ENCODE results near the gene FDX1. TPM values are rescaled to one million over a fixed set of nuclear protein-coding genes. Genes with fewer than 3 reads are reported as not detected.
"Not testable (repeated sequence)": the region's sequence is repeated elsewhere in the genome, so short reads cannot be mapped to it uniquely, and the experiment has no call there.

The FDX1 gene
- total RNA-seq = 10 to 100 TPM in 4 of 5 donors, 1 to 10 TPM in 1; 9.1 to 12.5 (median 10.1) TPM
- 13.0 TPM for total RNA-seq (2013)
- 21.2 to 69.8 (median 33.1) reads per million in 29 experiments for total RNA-seq

GRCh38 chr11:110429731-110430266, at the start of gene FDX1:
FDX1 (plus strand) TSS chr11:110429948; CDS start chr11:110430121, 173 bp downstream.
- ChIA-PET CTCF (interaction anchor here (0.6 to 7.6 kb wide), 12 partner anchors 8 to 1849 kb away, joined by 3 to 119 read pairs (median 4); no protein-coding TSS in a partner anchor), POLR2A (interaction anchor here (0.9 to 1.1 kb wide), 2 partner anchors 16 kb away, joined by 3 to 6 read pairs; no protein-coding TSS in a partner anchor)
- Mint-ChIP-seq H3K36me3 (no peaks in the 10 kb centered on the region), H3K4me1 (peaks cover 45 to 53% (median 45%) of the 10 kb centered on the region in 3 donors), H3K4me3 (peak within 1 kb of the TSS; percentile 97 to 100 (median 98)), H3K27ac (peak within 1 kb of the TSS; percentile 96 to 97), H3K9me3 (no peaks in the 10 kb centered on the region), H3K27me3 (no peaks in the 10 kb centered on the region)
- Histone ChIP-seq H3K36me3 (ENCODE audit: control insufficient read depth in 2 of 2, extremely low read depth in 1 of 2, insufficient read depth in 1 of 2, low read length in 1 of 2) (no peaks in the 10 kb centered on the region), H3K9me3 (no peaks in the 10 kb centered on the region), H3K4me3 (ENCODE audit: control insufficient read depth in 1 of 2, extremely low read depth in 1 of 2, low read length in 1 of 2) (peak within 1 kb of the TSS; percentile 68 to 88), H3K27me3 (replicated peaks in 1 of 2; ENCODE audit: control insufficient read depth in 2 of 2, extremely low read depth in 1 of 2, insufficient read depth in 2 of 2, low read length in 1 of 2) (no peaks in the 10 kb centered on the region), H3K27ac (ENCODE audit: low read length) (peak within 1 kb of the TSS; percentile 69), H3K4me1 (ENCODE audit: control insufficient read depth in 1 of 2, extremely low read depth in 1 of 2, insufficient read depth in 2 of 2, low read length in 2 of 2) (peaks cover 19 to 25% of the 10 kb centered on the region in 2 experiments)
- DNase-seq = peak; percentile 57 to 87 (median 68)
- ATAC-seq (replicated peaks in 1 of 4) = peak; percentile 84 to 88 (median 84)
- under 1% methylated on average over 63 of the region's 65 CpGs for WGBS (ENCODE audit: insufficient coverage)

- DNase-seq = no peak
- Mint-ChIP-seq H3K4me1 (peaks cover 0 to 5% (median 4%) of the 10 kb centered on the region in 3 donors), H3K4me3 (no peak overlapping the region), H3K9me3 (no peaks in the 10 kb centered on the region), H3K27ac (no peak overlapping the region), H3K36me3 (no peaks in the 10 kb centered on the region), H3K27me3 (peaks cover 0 to 3% of the 10 kb centered on the region in 2 donors)
- WGBS (ENCODE audit: insufficient coverage) = 90% methylated on average over 2 of the region's 4 CpGs
- no peaks in the 10 kb centered on the region for H3K27me3 ChIP-seq (replicated peaks in 1 of 2; ENCODE audit: control insufficient read depth in 2 of 2, extremely low read depth in 1 of 2, insufficient read depth in 2 of 2, low read length in 1 of 2)
- POLR2A ChIA-PET = no interaction called here
- no peak overlapping the region for H3K27ac ChIP-seq (ENCODE audit: low read length)
- CTCF ChIA-PET = interaction anchor here in 1 of 2 donors (0.7 to 0.9 kb wide), 3 partner anchors 15 to 131 kb away, joined by 3 to 4 read pairs (median 4); no protein-coding TSS in a partner anchor
- H3K9me3 ChIP-seq = no peaks in the 10 kb centered on the region
- H3K4me3 ChIP-seq (ENCODE audit: control insufficient read depth in 1 of 2, extremely low read depth in 1 of 2, low read length in 1 of 2) = no peak overlapping the region
- H3K36me3 ChIP-seq (ENCODE audit: control insufficient read depth in 2 of 2, extremely low read depth in 1 of 2, insufficient read depth in 1 of 2, low read length in 1 of 2) = no peaks in the 10 kb centered on the region
- no peak for ATAC-seq (replicated peaks in 1 of 4)
- H3K4me1 ChIP-seq (ENCODE audit: control insufficient read depth in 1 of 2, extremely low read depth in 1 of 2, insufficient read depth in 2 of 2, low read length in 2 of 2) = peaks cover 0 to 3% of the 10 kb centered on the region in 2 experiments
These were observed 48.7 kb upstream of the FDX1 start for GRCh38 chr11:110380836-110381622.

GRCh38 chr11:110388231-110388630, 41.5 kb upstream of the FDX1 start:
- H3K27me3 ChIP-seq (replicated peaks in 1 of 2; ENCODE audit: control insufficient read depth in 2 of 2, extremely low read depth in 1 of 2, insufficient read depth in 2 of 2, low read length in 1 of 2); H3K27ac ChIP-seq (ENCODE audit: low read length); H3K4me3 ChIP-seq (ENCODE audit: control insufficient read depth in 1 of 2, extremely low read depth in 1 of 2, low read length in 1 of 2); CTCF ChIA-PET; H3K9me3 Mint-ChIP-seq; H3K4me1 ChIP-seq (ENCODE audit: control insufficient read depth in 1 of 2, extremely low read depth in 1 of 2, insufficient read depth in 2 of 2, low read length in 2 of 2); H3K9me3 ChIP-seq; H3K27me3 Mint-ChIP-seq; ATAC-seq (replicated peaks in 1 of 4); POLR2A ChIA-PET; H3K36me3 ChIP-seq (ENCODE audit: control insufficient read depth in 2 of 2, extremely low read depth in 1 of 2, insufficient read depth in 1 of 2, low read length in 1 of 2); H3K36me3 Mint-ChIP-seq: not testable (repeated sequence)
- DNase-seq = peak in 4 of 35 experiments; percentile 3 to 19 (median 7)
- H3K4me1 Mint-ChIP-seq = peaks cover 6 to 20% (median 11%) of the 10 kb centered on the region in 3 donors
- H3K27ac Mint-ChIP-seq = peak overlapping the region in 1 of 2 donors; percentile 58
- 75% methylated on average over 4 of the region's 9 CpGs for WGBS (ENCODE audit: insufficient coverage)
- H3K4me3 Mint-ChIP-seq = peak overlapping the region in 1 of 3 donors; percentile 35

GRCh38 chr11:110389965-110390364, 39.8 kb upstream of the FDX1 start:
- H3K4me1 Mint-ChIP-seq = peaks cover 6 to 20% (median 11%) of the 10 kb centered on the region in 3 donors
- POLR2A ChIA-PET = no interaction called here
- H3K27me3 ChIP-seq (replicated peaks in 1 of 2; ENCODE audit: control insufficient read depth in 2 of 2, extremely low read depth in 1 of 2, insufficient read depth in 2 of 2, low read length in 1 of 2) = no peaks in the 10 kb centered on the region
- no peak overlapping the region for H3K27ac Mint-ChIP-seq
- peaks cover 0 to 6% (median 0%) of the 10 kb centered on the region in 3 donors for H3K9me3 Mint-ChIP-seq
- H3K4me1 ChIP-seq (ENCODE audit: control insufficient read depth in 1 of 2, extremely low read depth in 1 of 2, insufficient read depth in 2 of 2, low read length in 2 of 2) = peaks cover 0 to 9% of the 10 kb centered on the region in 2 experiments
- 43% methylated on average over 1 of the region's 4 CpGs for WGBS (ENCODE audit: insufficient coverage)
- peaks cover 9% of the 10 kb centered on the region for H3K36me3 Mint-ChIP-seq
- DNase-seq (no peak), ATAC-seq (replicated peaks in 1 of 4) (no peak)
- H3K9me3 ChIP-seq = no peaks in the 10 kb centered on the region
- no peaks in the 10 kb centered on the region for H3K36me3 ChIP-seq (ENCODE audit: control insufficient read depth in 2 of 2, extremely low read depth in 1 of 2, insufficient read depth in 1 of 2, low read length in 1 of 2)
- H3K4me3 Mint-ChIP-seq = peak overlapping the region in 1 of 3 donors; percentile 8
- CTCF ChIA-PET = interaction anchor here in 1 of 2 donors (0.7 kb wide), 1 partner anchor 189 kb away, joined by 3 read pairs; no protein-coding TSS in a partner anchor
- no peak overlapping the region for H3K27ac ChIP-seq (ENCODE audit: low read length)
- no peak overlapping the region for H3K4me3 ChIP-seq (ENCODE audit: control insufficient read depth in 1 of 2, extremely low read depth in 1 of 2, low read length in 1 of 2)
- no peaks in the 10 kb centered on the region for H3K27me3 Mint-ChIP-seq

- Histone ChIP-seq H3K27ac (ENCODE audit: low read length) (no peak overlapping the region), H3K4me1 (ENCODE audit: control insufficient read depth in 1 of 2, extremely low read depth in 1 of 2, insufficient read depth in 2 of 2, low read length in 2 of 2) (peaks cover 0 to 9% of the 10 kb centered on the region in 2 experiments), H3K27me3 (replicated peaks in 1 of 2; ENCODE audit: control insufficient read depth in 2 of 2, extremely low read depth in 1 of 2, insufficient read depth in 2 of 2, low read length in 1 of 2) (peaks cover 0 to 4% of the 10 kb centered on the region in 2 experiments), H3K4me3 (ENCODE audit: control insufficient read depth in 1 of 2, extremely low read depth in 1 of 2, low read length in 1 of 2) (no peak overlapping the region), H3K36me3 (ENCODE audit: control insufficient read depth in 2 of 2, extremely low read depth in 1 of 2, insufficient read depth in 1 of 2, low read length in 1 of 2) (no peaks in the 10 kb centered on the region), H3K9me3 (no peaks in the 10 kb centered on the region)
- ChIA-PET CTCF (interaction anchor here in 1 of 2 donors (0.6 kb wide), 2 partner anchors 45 to 193 kb away, joined by 4 to 5 read pairs; no protein-coding TSS in a partner anchor), POLR2A (no interaction called here)
- Mint-ChIP-seq H3K36me3 (peaks cover 9% of the 10 kb centered on the region), H3K27ac (no peak overlapping the region), H3K4me3 (no peak overlapping the region), H3K4me1 (peaks cover 0 to 20% (median 11%) of the 10 kb centered on the region in 3 donors), H3K9me3 (peaks cover 0 to 5% (median 0%) of the 10 kb centered on the region in 3 donors), H3K27me3 (peaks cover 5 to 11% of the 10 kb centered on the region in 2 donors)
- no CpG with 5 or more reads among the region's 3 CpGs for WGBS (ENCODE audit: insufficient coverage)
- ATAC-seq (replicated peaks in 1 of 4) (no peak), DNase-seq (no peak)
These were observed 37.7 kb upstream of the FDX1 start for GRCh38 chr11:110392056-110392455.

GRCh38 chr11:110397668-110398286, 32.0 kb upstream of the FDX1 start:
- WGBS (ENCODE audit: insufficient coverage) = 76% methylated on average over 2 of the region's 8 CpGs
- H3K27ac ChIP-seq (ENCODE audit: low read length); H3K4me1 Mint-ChIP-seq; H3K9me3 ChIP-seq; H3K4me1 ChIP-seq (ENCODE audit: control insufficient read depth in 1 of 2, extremely low read depth in 1 of 2, insufficient read depth in 2 of 2, low read length in 2 of 2); DNase-seq; ATAC-seq (replicated peaks in 1 of 4); H3K27ac Mint-ChIP-seq; H3K36me3 ChIP-seq (ENCODE audit: control insufficient read depth in 2 of 2, extremely low read depth in 1 of 2, insufficient read depth in 1 of 2, low read length in 1 of 2); H3K9me3 Mint-ChIP-seq; H3K4me3 Mint-ChIP-seq; H3K4me3 ChIP-seq (ENCODE audit: control insufficient read depth in 1 of 2, extremely low read depth in 1 of 2, low read length in 1 of 2); H3K36me3 Mint-ChIP-seq; H3K27me3 ChIP-seq (replicated peaks in 1 of 2; ENCODE audit: control insufficient read depth in 2 of 2, extremely low read depth in 1 of 2, insufficient read depth in 2 of 2, low read length in 1 of 2); CTCF ChIA-PET: not testable (repeated sequence)
- peaks cover 9 to 11% of the 10 kb centered on the region in 2 donors for H3K27me3 Mint-ChIP-seq
- POLR2A ChIA-PET = interaction anchor here in 1 of 2 donors (0.6 kb wide), 1 partner anchor 28 kb away, joined by 3 read pairs; no protein-coding TSS in a partner anchor
